Activated CD8-positive, alpha-beta T cell treated with anti-CD3 and anti-CD28 coated beads, Interleukin-2, amount 10 ng/mL, durations not matched to agents 7 days and 5 days (primary cell): ENCODE data around the gene THRA. TPM values are rescaled to one million over a fixed set of nuclear protein-coding genes. Genes with fewer than 3 reads are reported as not detected.

Experiments
- ATAC-seq: fragments of 150-1000 bp; cut with Tn5 transposase; one replicate; pipeline ENCODE4 v1.10.0; 2021; ENCODE audit warnings: moderate library complexity
- CTCF ChIA-PET: fragments of 350-600 bp; sonication (Branson Sonifier 250); formaldehyde crosslinking; loops from one replicate; lab custom pipeline; 2021; ENCODE audit warnings: antibody characterized with exemption; lab: Charles Lee
- POLR2A ChIA-PET: fragments of 350-600 bp; sonication (Branson Sonifier 250); formaldehyde crosslinking; loops from one replicate; lab custom pipeline; 2021; ENCODE audit warnings: antibody characterized with exemption; lab: Charles Lee
- DNase-seq: peaks from one replicate; pipeline ENCODE4 v3.0.0-alpha.2; 2020
- H3K27ac Mint-ChIP-seq: one replicate; pipeline ENCODE4 v1.8.0; 2021; ENCODE audit warnings: mild to moderate bottlenecking, mixed read lengths
- H3K27me3 Mint-ChIP-seq: one replicate; pipeline ENCODE4 v1.8.0; 2021; ENCODE audit warnings: low read depth, mixed read lengths
- H3K36me3 Mint-ChIP-seq: one replicate; pipeline ENCODE4 v1.8.0; 2021; ENCODE audit warnings: low read depth, mixed read lengths
- H3K4me1 Mint-ChIP-seq: one replicate; pipeline ENCODE4 v1.8.0; 2021; ENCODE audit warnings: low read depth, mixed read lengths
- H3K4me3 Mint-ChIP-seq: one replicate; pipeline ENCODE4 v1.8.0; 2021; ENCODE audit warnings: mild to moderate bottlenecking, mixed read lengths
- H3K9me3 Mint-ChIP-seq: one replicate; pipeline ENCODE4 v1.8.0; 2022; ENCODE audit warnings: mixed read lengths; ENCODE audit not compliant: insufficient read depth
- total RNA-seq, 2 experiments: library from RNA; stranded (reverse); gene quantifications; one replicate each; pipeline ENCODE4 v1.2.3, GENCODE V29; 2021

Gene THRA
- total RNA-seq, 2 experiments from 2014 or later: 8.7 to 9.7 TPM

DNA sequence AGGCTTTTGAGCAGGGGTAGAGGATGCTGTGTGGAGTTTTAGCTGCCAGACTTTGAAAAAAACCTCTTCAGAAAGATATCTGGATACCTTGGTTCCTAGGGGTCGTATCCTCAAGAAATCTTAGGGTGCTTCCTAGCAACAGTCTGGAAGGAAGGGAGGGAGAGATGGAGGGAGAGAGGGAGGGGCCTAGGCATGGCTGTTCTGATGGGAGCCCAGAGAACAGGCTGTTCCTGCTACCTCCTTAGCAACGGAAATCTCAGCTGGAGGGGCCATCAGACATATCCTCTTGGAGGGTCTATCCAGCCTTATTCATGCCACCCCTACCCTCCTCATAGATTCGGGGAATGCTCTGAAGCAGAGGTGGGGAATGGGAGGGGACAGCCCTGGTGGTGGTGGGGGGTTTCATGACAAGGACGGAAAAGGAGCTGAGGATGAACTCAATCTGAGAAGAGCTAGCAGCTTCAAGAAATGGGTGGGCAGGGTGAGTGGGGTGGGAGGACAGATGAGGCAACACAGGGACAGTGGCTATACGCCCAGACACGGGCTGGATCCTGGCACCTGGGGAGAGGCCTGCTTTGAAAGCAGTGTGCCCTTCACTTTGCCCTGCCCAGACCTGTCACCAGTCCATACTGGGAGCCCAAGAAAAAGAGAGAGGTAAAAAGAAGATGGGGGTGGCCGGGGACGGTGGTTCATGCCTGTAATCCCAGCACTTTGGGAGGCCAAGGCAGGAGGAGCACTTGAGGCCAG, 2.9 kb upstream of the THRA start:
- ChIA-PET CTCF (interaction anchor here (0.7 to 6.5 kb wide), 6 partner anchors 15 to 108 kb away, joined by 3 to 61 read pairs (median 3); no protein-coding TSS in a partner anchor), POLR2A (no interaction called here)
- H3K9me3 Mint-ChIP-seq: no peaks in the 10 kb centered on the region
- ATAC-seq (no peak), DNase-seq (no peak)
- H3K27ac Mint-ChIP-seq: no peak overlapping the region
- peaks cover 36% of the 10 kb centered on the region for H3K27me3 Mint-ChIP-seq
- H3K4me1 Mint-ChIP-seq: peaks cover 32% of the 10 kb centered on the region
- no peaks in the 10 kb centered on the region for H3K36me3 Mint-ChIP-seq
- no peak overlapping the region for H3K4me3 Mint-ChIP-seq

DNA sequence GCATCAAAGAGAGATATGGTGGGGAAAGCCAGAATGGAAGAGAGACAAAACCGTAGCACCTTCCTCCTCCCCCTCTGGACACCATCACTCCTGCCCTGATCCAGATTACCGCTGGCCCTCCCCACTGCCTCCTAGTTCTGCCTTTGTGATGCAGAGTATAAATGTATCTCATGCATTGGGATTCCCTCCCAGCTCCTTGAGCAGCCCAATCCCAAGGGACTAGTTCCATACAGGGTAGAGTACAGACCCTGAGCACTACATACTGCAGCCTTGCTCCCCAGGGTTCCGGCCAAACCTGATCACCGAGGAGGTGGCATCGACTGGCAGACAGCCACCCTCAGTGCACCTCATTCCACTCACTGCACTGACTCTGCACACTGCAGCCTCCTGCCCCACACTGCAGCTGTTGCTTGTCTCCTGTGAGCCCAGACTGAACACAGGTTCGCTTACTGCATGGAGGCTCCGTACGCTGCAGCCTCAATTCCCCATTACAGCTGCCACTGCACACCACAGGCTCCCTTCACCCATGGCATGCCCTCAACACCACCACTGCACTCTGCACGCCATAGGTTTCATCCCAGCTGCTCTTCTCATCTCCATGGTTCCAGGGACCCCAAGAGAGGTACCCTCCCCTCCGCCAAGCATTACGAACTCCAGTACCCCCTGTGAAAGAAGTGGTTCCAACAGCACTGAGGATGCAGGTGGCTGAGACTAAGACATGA, 1.7 kb upstream of the THRA start:
- no peak overlapping the region for H3K4me3 Mint-ChIP-seq

DNA sequence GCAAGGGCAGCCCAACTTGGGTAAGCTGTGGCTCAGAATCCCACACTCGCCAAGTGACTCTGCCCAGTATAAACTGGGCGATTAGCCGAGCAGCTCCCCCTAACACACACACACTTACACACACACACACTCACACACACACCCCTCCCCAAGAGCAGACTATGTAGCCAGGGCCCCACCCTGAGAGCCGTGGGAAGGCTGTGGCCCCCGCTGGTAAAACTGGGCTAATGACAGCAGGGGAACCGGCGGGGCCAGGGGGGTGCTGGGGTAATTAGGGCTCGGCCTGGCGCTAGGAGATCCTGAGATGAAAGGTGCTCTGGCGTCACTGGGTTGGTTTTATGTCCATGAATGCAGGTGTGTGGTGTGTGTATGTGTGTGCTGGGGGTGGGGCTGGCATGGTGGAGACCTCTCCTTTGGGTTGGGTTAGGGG, 1.1 kb upstream of the THRA start:
- POLR2A ChIA-PET: interaction anchor here (0.8 kb wide), 1 partner anchor 8 kb away, joined by 3 read pairs; the partner anchor contains the start of gene MED24

More for the DNA sequence above, 1.7 kb upstream of the THRA start:
- Mint-ChIP-seq H3K27ac (no peak overlapping the region), H3K36me3 (no peaks in the 10 kb centered on the region), H3K4me1 (peaks cover 31% of the 10 kb centered on the region), H3K27me3 (peaks cover 35% of the 10 kb centered on the region), H3K9me3 (no peaks in the 10 kb centered on the region)
- ChIA-PET CTCF (interaction anchor here (1.1 to 6.5 kb wide), 3 partner anchors 14 to 51 kb away, joined by 4 to 61 read pairs (median 7); no protein-coding TSS in a partner anchor), POLR2A (no interaction called here)
- DNase-seq (no peak), ATAC-seq (no peak)

DNA sequence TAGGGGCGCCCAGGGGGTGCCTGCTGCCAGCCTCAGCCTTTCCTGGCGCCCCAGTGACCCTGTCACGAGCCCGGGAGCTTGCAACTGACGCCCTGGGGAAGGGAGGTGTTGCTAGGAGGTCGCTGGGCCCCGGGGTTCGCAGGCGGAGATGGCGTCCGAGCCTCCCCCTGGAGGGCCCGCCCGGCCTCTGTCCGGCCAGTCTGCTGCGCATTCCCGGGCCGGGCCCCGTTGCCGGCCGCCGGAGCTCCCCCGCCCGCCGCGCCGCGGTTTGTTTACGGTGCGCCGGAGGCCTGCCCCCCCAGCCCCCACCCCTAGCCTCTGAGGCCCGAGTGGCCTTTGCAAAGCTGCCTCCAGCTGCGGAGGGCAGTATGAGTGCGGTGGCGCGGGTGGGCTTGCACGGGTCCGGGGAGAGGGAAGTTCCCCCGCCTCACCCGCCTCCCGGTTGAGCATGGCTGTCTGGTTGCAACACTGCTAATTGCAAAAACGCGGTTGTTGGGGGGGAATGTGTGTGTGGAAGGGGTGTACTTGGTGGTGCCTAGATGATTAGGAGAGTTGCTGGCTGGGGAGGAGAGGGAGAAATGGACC, 514 bp downstream of the THRA start:
- Mint-ChIP-seq H3K4me3 (peak overlapping the region; percentile 80), H3K27ac (peak overlapping the region; percentile 46), H3K36me3 (no peaks in the 10 kb centered on the region), H3K4me1 (peaks cover 39% of the 10 kb centered on the region), H3K27me3 (peaks cover 27% of the 10 kb centered on the region), H3K9me3 (no peaks in the 10 kb centered on the region)
- ATAC-seq (no peak), DNase-seq (peak; percentile 38)
- ChIA-PET CTCF (interaction anchor here (0.7 to 7.9 kb wide), 7 partner anchors 9 to 105 kb away, joined by 3 to 93 read pairs (median 13); partner anchors contain the start of gene MED24), POLR2A (interaction anchor here (1.4 to 1.5 kb wide), 2 partner anchors 9 to 61 kb away, joined by 3 to 6 read pairs; partner anchors contain the start of gene MED24)

More for the DNA sequence above, 1.1 kb upstream of the THRA start:
- no peak for DNase-seq
- CTCF ChIA-PET: interaction anchor here (0.7 to 6.5 kb wide), 8 partner anchors 8 to 59 kb away, joined by 3 to 61 read pairs (median 4); partner anchors contain the start of gene MED24
- Mint-ChIP-seq H3K9me3 (no peaks in the 10 kb centered on the region), H3K4me1 (peaks cover 31% of the 10 kb centered on the region), H3K36me3 (no peaks in the 10 kb centered on the region), H3K4me3 (peak overlapping the region; percentile 71), H3K27ac (no peak overlapping the region), H3K27me3 (peaks cover 31% of the 10 kb centered on the region)
- no peak for ATAC-seq

DNA sequence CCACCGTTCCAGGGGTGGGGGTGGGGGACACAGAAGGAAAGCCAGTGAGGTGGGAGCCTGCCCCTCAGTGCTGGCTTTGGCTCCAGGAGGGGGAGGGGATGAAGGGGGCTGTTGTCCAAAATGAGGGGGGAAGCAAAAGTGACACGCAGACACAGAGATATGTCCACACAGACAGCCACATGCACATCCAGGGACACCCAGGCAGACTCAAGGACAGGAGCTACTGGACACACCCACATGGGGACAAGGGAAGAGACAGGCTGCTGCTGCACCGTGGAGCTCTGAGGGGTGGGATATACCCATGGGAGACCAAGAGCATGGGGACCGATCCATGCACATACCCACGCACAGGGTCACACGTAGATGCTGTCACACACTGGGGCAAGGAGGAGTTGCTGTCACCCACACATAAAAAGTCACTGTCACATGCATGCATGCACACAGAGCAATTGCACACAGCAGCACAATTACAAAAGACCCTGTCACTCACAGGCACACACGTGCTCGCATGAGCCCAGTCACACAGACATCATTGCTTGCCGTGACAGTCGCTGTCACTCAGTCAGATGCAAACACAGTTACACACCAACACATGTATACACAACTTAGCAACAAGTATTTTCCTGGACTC, 1.3 kb downstream of the THRA start:
- Mint-ChIP-seq H3K4me3 (peak overlapping the region; percentile 80), H3K27ac (no peak overlapping the region), H3K27me3 (peaks cover 27% of the 10 kb centered on the region), H3K36me3 (no peaks in the 10 kb centered on the region), H3K9me3 (no peaks in the 10 kb centered on the region), H3K4me1 (peaks cover 43% of the 10 kb centered on the region)
- DNase-seq (no peak), ATAC-seq (no peak)
- POLR2A ChIA-PET: interaction anchor here (1.4 to 1.5 kb wide), 2 partner anchors 10 to 60 kb away, joined by 3 to 6 read pairs; partner anchors contain the start of gene MED24
- CTCF ChIA-PET: interaction anchor here (0.7 to 7.9 kb wide), 8 partner anchors 10 to 57 kb away, joined by 3 to 93 read pairs (median 9); partner anchors contain the start of gene MED24

DNA sequence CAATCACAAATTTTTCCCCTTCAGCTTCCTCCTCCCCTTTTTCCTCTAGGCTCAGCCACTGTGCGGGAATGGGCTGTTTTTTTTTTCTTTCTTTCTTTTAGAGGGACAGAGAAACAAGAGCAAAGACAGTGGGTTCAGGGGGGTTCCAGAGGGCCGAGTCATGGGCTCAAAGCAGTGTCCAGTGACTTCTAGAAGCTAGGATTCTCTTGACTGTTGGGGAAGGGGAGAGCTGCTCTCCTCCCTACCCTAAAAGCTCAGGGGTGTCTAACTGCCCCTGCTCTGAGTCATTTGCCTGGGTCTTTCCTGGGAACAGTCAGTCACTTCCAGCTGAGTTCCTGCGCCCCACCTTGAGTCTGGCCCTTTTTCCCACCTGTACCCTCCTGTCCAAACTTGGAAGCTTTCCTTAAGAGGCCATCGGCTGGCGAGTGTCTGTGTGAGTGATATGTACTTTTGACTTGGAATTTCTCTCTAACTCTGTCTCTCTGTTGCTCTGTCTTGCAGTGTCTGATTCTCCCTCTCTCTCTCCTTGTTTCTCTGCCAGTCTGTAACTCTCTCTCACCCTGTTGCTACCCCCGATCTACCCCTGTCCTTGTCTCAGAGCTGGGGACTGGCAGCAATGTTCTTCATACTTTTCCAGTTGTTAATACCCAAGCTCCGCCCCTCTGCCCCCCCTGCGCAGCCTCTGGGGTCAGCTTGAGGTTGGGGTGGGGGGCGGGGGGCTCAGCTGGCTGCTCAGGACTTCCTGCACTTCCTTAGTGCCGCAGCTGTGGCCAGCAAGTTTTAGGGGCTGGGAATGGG, 2.4 kb downstream of the THRA start:
- Mint-ChIP-seq H3K4me1 (peaks cover 55% of the 10 kb centered on the region), H3K4me3 (no peak overlapping the region), H3K36me3 (no peaks in the 10 kb centered on the region), H3K27ac (no peak overlapping the region), H3K9me3 (no peaks in the 10 kb centered on the region), H3K27me3 (peaks cover 27% of the 10 kb centered on the region)
- ChIA-PET CTCF (interaction anchor here (0.8 to 7.9 kb wide), 10 partner anchors 10 to 443 kb away, joined by 3 to 93 read pairs (median 5); partner anchors contain the start of gene MED24), POLR2A (interaction anchor here (0.8 to 1.4 kb wide), 3 partner anchors 11 to 36 kb away, joined by 3 to 4 read pairs (median 4); no protein-coding TSS in a partner anchor)
- ATAC-seq (no peak), DNase-seq (no peak)

DNA sequence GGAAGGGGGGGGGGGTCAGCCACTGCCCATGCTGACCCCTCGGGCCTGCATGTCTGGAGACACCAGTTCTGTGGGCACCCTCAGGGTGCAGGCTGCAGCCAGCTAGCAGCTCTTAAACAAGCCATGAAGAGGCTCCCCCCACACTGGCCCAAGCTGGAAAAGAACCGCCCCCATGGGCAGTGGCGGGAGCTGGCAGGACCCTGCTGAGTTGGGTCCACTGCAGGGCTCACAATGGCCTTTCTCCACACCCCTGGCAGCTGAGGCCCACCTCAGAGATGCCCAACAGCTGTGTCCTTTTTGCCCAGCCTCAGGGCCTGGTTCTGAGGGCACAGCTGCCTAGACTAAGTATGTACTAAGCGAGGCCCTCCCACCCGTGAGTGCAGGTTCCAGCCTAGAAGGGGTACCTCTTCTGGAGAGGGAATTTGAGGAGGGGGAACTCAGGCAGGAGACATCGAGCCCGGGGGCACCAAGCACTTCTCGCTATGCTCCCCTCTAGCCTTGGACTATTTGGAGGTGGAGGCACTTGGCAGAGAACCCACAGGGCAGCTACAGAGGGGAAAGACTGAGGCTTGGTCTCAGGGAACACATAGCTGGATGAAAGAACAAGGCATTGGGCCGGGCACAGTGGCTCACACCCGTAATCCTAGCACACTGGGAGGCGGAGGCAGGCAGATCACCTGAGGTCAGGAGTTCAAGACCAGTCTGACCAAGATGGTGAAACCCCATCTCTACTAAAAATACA, 3.2 kb downstream of the THRA start:
- ChIA-PET CTCF (interaction anchor here (0.8 to 7.9 kb wide), 10 partner anchors 9 to 444 kb away, joined by 3 to 93 read pairs (median 4); partner anchors contain the start of gene MED24), POLR2A (interaction anchor here (0.6 to 1.6 kb wide), 4 partner anchors 10 to 176 kb away, joined by 3 to 6 read pairs (median 4); partner anchors contain the start of gene MED24)
- no peak for ATAC-seq
- H3K4me1 Mint-ChIP-seq: peaks cover 63% of the 10 kb centered on the region
- no peak for DNase-seq
- peaks cover 24% of the 10 kb centered on the region for H3K27me3 Mint-ChIP-seq
- no peaks in the 10 kb centered on the region for H3K9me3 Mint-ChIP-seq
- H3K27ac Mint-ChIP-seq: no peak overlapping the region
- H3K36me3 Mint-ChIP-seq: no peaks in the 10 kb centered on the region
- no peak overlapping the region for H3K4me3 Mint-ChIP-seq

DNA sequence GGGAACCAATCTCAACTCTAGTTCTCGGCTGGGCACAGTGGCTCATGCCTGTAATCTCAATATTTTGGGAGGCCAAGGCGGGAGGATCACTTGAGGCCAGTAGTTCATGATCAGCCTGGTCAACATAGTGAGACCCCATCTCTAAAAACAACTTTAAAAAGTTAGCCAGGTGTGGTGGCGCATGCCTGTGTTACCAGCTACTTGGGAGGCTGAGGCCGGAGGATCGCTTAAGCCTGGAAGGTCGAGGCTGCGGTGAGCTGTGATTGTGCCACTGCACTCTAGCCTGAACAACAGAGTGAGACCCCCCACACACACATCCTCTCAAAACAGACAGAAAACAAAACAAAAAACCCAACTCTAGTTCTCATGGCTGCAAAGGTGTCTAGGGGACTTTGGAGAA, 4.9 kb downstream of the THRA start:
- DNase-seq (no peak), ATAC-seq (no peak)
- Mint-ChIP-seq H3K4me3 (peak overlapping the region; percentile 77), H3K9me3 (no peaks in the 10 kb centered on the region), H3K27ac (peak overlapping the region; percentile 90), H3K4me1 (peaks cover 55% of the 10 kb centered on the region), H3K27me3 (peaks cover 9% of the 10 kb centered on the region), H3K36me3 (no peaks in the 10 kb centered on the region)
- ChIA-PET CTCF (interaction anchor here (1.9 to 7.9 kb wide), 4 partner anchors 7 to 54 kb away, joined by 7 to 93 read pairs (median 54); partner anchors contain the start of gene MED24), POLR2A (interaction anchor here (1.6 kb wide), 1 partner anchor 13 kb away, joined by 6 read pairs; the partner anchor contains the start of gene MED24)

GRCh38 chr17:40068129-40068581, 5.4 kb downstream of the THRA start:
- H3K36me3 Mint-ChIP-seq: no peaks in the 10 kb centered on the region
- no peaks in the 10 kb centered on the region for H3K9me3 Mint-ChIP-seq
- no peak for DNase-seq
- H3K27me3 Mint-ChIP-seq: peaks cover 9% of the 10 kb centered on the region
- POLR2A ChIA-PET: interaction anchor here (0.7 to 2.1 kb wide), 5 partner anchors 14 to 1614 kb away, joined by 3 to 11 read pairs (median 4); partner anchors contain the start of genes MED24 and NR1D1
- ATAC-seq: no peak
- CTCF ChIA-PET: interaction anchor here (0.6 to 7.9 kb wide), 10 partner anchors 7 to 100 kb away, joined by 3 to 93 read pairs (median 9); partner anchors contain the start of gene MED24
- H3K4me1 Mint-ChIP-seq: peaks cover 55% of the 10 kb centered on the region
- peak overlapping the region; percentile 77 for H3K4me3 Mint-ChIP-seq
- peak overlapping the region; percentile 90 for H3K27ac Mint-ChIP-seq
